ENCODE data around the gene LRP8.

The LRP8 gene

GRCh38 chr1:53279296-53280200 lies 48.3 kb downstream of the LRP8 start:
- DNase-seq, result no peak

GRCh38 chr1:53278298-53278725 lies 49.6 kb downstream of the LRP8 start:
- peak; percentile 59 to 71 for DNase-seq

GRCh38 chr1:53277326-53277725 lies 50.5 kb downstream of the LRP8 start:
- DNase-seq, result no peak

DNA sequence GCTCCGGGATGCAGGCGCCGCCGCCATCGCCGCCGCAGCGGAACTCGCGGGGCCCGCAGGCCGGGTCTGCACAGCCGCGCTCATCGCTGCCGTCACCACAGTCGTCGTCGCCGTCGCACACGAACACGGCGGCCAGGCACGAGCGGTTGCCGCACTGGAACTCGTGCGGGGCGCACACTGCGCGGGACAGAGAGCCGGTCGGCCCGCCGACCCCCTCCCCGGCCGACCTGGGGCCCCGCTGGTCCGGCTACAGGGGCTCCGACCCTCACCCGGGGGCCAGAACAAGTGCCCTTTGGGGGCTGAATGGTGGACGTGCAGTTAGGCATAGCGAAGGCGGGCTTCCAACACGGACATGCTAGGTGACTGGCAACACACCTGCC lies 51.0 kb downstream of the LRP8 start:
- DNase-seq, result no peak

DNA sequence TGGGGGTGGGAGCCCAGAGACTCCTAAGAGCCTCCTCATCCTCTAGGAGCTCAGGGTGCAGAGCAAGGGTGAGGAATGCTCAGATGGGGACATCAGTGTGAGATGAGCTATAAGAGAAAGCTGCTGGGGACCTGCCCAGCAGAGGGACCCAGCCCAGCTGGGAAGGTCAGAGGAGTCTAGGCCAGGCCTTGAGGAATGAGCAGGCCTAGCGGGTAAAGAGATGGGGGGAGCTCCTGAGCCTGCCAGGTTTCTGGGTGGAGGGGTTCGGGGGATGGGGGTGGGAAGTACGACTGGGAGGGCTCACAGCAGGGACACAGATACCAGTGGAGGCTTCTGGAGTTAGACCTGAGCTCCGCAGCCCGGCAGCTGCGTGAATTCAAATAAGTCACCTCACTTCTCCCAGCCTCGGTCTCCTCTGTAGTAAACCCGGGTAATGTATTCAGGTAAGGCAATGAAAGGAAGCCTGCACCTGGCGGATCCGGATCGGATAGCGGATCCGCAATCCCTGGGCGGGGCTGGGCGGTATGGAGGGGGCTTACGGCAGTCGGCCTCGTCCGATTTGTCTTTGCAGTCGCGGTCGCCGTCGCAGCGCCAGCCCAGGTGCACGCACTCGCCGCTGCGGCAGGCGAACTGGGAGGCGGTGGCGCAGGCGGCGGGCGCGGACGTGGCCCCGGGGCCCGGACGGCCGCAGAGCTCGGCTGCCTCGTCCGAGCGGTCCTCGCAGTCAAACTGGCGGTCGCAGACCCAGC lies 51.5 kb downstream of the LRP8 start:
- no peak for DNase-seq

GRCh38 chr1:53275566-53275965 lies 52.3 kb downstream of the LRP8 start:
- DNase-seq, result no peak

- DNase-seq, result no peak
Observed at GRCh38 chr1:53274541-53275185, 53.2 kb downstream of the LRP8 start.

- DNase-seq, result no peak
Observed at GRCh38 chr1:53274026-53274425, 53.8 kb downstream of the LRP8 start.

DNA sequence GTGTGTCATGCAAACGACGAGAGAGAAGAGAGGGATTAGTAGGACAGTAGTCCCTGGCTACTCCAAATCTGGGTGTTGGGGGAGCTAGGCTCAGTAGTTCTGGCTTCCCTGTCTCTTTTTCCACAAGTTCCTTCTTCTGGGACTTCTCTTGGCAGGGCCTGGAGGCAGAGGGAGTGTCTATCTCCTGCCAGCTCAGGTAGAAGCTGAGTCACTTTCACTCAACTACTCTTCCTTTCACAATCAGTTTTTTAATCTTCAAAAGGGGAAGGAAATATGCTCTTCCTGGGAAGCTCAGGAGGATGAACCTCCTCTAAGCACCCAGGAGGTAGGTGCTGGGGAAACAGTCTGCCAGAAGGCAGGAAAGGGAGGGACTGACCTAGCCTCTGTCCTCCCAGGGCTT lies 54.3 kb downstream of the LRP8 start:
- DNase-seq, result no peak

GRCh38 chr1:53272349-53272748 lies 55.5 kb downstream of the LRP8 start:
- no peak for DNase-seq

GRCh38 chr1:53271446-53272090 lies 56.3 kb downstream of the LRP8 start:
- no peak for DNase-seq

DNA sequence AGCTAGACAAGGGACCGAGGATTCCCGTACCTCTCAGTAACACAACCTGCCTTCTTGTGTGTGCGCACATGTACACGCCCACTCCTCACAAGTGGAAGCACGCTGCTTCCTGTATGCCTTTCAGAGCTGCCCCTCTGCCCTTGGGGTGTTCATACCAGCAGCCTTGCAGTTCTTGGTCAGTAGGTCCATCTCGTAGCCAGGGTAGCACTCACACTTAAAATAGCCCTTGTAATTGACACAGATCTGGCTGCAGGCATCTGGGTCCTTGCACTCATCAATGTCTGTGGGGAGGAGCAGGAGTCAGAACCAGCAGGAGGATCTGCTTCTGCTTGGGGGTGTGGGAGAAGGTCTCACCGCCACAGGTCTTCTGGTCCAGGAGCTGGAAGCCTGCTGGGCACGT lies 57.0 kb downstream of the LRP8 start:
- no peak for DNase-seq

DNA sequence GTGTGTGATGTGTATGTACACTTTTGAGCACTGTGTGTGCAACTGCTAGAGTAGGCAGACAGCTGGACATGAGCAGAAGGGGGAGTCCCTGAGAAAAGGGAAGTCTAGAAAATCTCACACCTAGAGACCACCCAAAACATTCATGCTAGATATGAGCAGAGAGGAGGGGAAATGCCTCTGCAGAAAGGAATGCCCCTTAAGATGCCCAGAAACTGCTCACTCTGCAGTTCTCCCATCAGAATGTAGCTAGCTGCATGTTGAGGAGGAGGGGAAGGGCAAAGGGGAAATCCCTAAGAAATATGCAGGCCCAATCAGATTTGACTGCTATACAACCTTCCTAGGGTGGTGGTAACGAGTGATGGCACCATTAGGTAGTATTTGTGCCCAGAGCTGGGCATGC lies 57.8 kb downstream of the LRP8 start:
- no peak for DNase-seq

GRCh38 chr1:53267761-53268160 lies 60.1 kb downstream of the LRP8 start:
- DNase-seq, result no peak

DNA sequence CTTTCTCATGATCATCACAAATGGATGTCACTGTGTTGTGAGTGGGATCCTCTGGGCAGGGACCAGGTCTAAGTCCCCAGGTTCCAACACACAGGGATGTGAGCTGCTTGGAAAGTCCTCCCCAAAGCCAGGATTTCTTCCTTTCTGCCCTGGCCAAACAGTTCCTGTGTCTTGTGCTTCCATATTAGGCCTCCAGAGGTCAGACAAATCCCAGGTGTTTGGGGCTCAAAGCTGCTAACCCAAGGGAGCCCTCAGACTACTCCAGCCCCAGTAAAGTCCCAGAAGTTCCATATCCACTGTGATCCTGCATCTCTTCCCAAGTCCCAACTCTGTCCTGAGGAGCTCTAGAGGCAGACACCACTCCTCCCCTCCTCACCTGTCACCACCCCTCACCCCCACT lies 61.8 kb downstream of the LRP8 start:
- no peak for DNase-seq

- no peak for DNase-seq
Observed at GRCh38 chr1:53265581-53265980, 62.3 kb downstream of the LRP8 start.

DNA sequence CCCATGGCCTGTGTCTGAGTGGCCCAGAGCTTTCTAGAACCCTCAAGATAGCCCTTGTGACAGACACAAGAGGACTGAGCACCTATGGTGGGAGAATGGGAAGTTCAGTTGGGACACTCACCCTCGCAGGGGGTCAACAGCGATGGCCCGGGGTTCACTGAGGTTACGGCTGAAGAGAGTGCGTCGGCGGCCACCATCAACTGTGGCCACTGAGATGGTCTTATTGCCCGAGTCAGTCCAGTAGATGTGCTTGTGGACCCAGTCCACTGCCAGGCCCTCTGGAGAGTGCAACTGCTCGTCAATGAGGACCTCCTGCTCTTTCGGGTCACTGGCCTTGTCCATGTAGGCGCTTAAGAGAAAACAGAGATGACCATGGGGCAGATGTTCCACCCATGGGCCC lies 63.8 kb downstream of the LRP8 start:
- DNase-seq, result no peak

DNA sequence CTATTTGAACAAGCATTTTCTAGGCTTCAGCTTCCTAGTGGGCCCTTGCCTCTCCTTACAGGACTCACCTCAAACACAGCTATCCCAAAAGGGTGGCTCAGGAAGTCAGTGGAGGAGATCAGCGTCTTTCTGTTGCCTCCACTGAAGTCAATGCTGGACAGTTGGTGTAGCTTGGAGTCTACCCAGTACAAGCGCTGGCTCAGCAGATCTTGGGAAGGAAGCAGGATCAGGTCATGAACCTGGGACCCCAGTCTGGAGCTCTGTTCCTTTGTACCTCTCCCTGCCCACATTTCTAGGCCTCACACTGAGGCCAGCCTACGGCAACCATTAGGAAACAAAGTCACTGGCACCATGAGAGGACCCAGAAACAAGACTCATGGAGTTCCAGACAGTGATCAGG lies 65.9 kb downstream of the LRP8 start:
- DNase-seq, result no peak

- DNase-seq, result no peak
Observed at GRCh38 chr1:53260631-53261247, 67.1 kb downstream of the LRP8 start.

GRCh38 chr1:53259932-53260331 lies 67.9 kb downstream of the LRP8 start:
- no peak for DNase-seq

DNA sequence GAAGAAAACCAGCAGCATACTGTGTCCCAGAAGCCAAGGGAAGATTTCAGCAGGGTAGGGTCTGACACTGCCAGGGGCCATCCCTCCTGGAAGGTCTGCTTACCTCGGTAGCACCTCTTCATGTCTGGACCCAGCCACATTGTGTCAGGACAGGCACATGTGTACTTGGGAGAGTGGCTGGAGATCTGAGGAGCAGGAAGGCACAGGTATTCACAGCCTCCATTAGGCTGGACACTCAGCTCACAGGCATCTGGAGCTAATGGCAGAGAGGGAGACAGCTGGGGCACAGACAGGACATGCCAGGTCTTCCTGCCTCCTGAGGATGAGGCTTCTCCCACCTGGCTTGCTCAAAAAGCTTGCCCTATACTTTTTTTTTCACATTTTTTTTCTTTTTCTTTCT lies 69.7 kb downstream of the LRP8 start:
- no peak for DNase-seq

DNA sequence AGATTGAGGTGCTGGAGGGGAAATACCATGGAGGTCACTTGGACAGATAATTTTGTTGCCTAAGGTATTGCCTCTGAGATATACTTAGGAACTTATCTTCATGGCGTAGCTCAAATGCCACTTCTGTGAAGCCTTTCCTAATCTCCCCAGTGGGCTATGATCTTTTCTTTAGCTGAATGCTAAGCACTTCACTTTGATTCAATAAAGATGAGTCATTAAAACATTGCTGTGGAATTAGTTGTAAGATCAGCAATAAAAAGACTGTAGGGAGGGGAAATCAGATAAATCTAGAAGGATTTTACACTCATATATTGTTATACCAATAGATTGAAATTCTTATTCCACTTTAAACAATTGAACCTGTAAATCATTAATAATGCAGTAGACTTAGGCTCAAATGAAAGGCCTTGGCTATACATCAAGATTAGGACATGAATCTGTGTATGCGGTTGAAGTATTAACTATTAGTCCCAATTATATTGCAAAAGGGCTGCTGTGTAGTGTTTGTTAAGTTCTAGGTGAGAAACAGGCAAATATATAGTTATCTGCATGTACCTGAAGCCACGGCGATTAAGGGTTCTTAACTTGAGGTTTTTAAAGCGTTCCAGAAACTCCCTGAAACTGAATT lies 70.3 kb downstream of the LRP8 start:
- DNase-seq, result no peak
